Mesenchymal stem cell (in vitro differentiated cells and primary cell): Measurements from ENCODE around the gene IPO8.

Experiments used
- DNase-seq: peaks from one replicate; pipeline ENCODE4 v3.0.0-alpha.2; 2013
- H2AFZ ChIP-seq: one replicate; pipeline ENCODE4 v1.6.1; 2013; ENCODE audit warnings: low read depth, mild to moderate bottlenecking, control low read depth, inconsistent platforms, low read length, moderate library complexity
- H2AK5ac ChIP-seq: 2 replicates; pipeline ENCODE4 v1.6.1; 2013; ENCODE audit warnings: low read length, moderate library complexity, mild to moderate bottlenecking, inconsistent platforms; ENCODE audit not compliant: severe bottlenecking
- H2BK120ac ChIP-seq: one replicate; pipeline ENCODE4 v1.6.1; 2013; ENCODE audit warnings: low read depth, mild to moderate bottlenecking, inconsistent platforms, low read length, moderate library complexity
- H2BK12ac ChIP-seq, 2 experiments: one replicate each; pipeline ENCODE4 v1.6.1; 2013; ENCODE audit warnings: inconsistent platforms in 2 of 2, low read length in 2 of 2, mild to moderate bottlenecking in 2 of 2, moderate library complexity in 2 of 2, control low read depth in 1 of 2
- H2BK15ac ChIP-seq: one replicate; pipeline ENCODE4 v1.6.1; 2013; ENCODE audit warnings: mild to moderate bottlenecking, low read depth, inconsistent platforms; ENCODE audit not compliant: poor library complexity, severe bottlenecking
- H2BK5ac ChIP-seq: 2 replicates; pipeline ENCODE4 v1.6.1; 2013; ENCODE audit warnings: low read depth, mild to moderate bottlenecking, low read length, control low read depth, inconsistent platforms; ENCODE audit not compliant: poor library complexity, severe bottlenecking
- H3K14ac ChIP-seq, 2 experiments: one replicate each; pipeline ENCODE4 v1.6.1; 2013; ENCODE audit warnings: inconsistent platforms in 2 of 2, low read length in 2 of 2, control low read depth in 1 of 2, mild to moderate bottlenecking in 1 of 2, moderate library complexity in 1 of 2
- H3K18ac ChIP-seq, 2 experiments: one replicate each; pipeline ENCODE4 v1.6.1; 2013; ENCODE audit warnings: inconsistent platforms in 2 of 2, low read length in 2 of 2, control low read depth in 1 of 2, low read depth in 1 of 2, mild to moderate bottlenecking in 1 of 2
- H3K23ac ChIP-seq, 2 experiments: one replicate each; pipeline ENCODE4 v1.6.1; 2013; ENCODE audit warnings: inconsistent platforms in 2 of 2, low read length in 2 of 2, mild to moderate bottlenecking in 2 of 2, moderate library complexity in 2 of 2, control low read depth in 1 of 2
- H3K27ac ChIP-seq: 2 replicates; pipeline ENCODE4 v1.5.1; 2013; ENCODE audit warnings: mild to moderate bottlenecking, moderate library complexity, low read length, control low read depth, inconsistent platforms; ENCODE audit not compliant: poor library complexity, severe bottlenecking
- H3K27me3 ChIP-seq, 2 experiments: 2 replicates each; pipeline versions ENCODE4 v1.6.1 to v1.7.0; 2013; ENCODE audit warnings: low read length in 2 of 2, mild to moderate bottlenecking in 2 of 2, moderate library complexity in 2 of 2, control low read depth in 1 of 2, inconsistent platforms in 1 of 2; ENCODE audit not compliant: control insufficient read depth in 1 of 2, insufficient read depth in 1 of 2
- H3K36me3 ChIP-seq, 2 experiments: 2 replicates each; pipeline versions ENCODE4 v1.6.1 to v1.7.0; 2013; ENCODE audit warnings: low read length in 2 of 2, control low read depth in 1 of 2, inconsistent platforms in 1 of 2, low read depth in 1 of 2, mild to moderate bottlenecking in 1 of 2; ENCODE audit not compliant: insufficient read depth in 2 of 2, control insufficient read depth in 1 of 2
- H3K4ac ChIP-seq, 2 experiments: one replicate each; pipeline ENCODE4 v1.6.1; 2013; ENCODE audit warnings: inconsistent platforms in 2 of 2, low read length in 2 of 2, mild to moderate bottlenecking in 2 of 2, moderate library complexity in 2 of 2, control low read depth in 1 of 2, low read depth in 1 of 2
- H3K4me1 ChIP-seq: 2 replicates; pipeline ENCODE4 v1.6.1; 2013; ENCODE audit warnings: low read depth, low read length, control low read depth; ENCODE audit not compliant: control insufficient read depth, insufficient read depth
- H3K4me2 ChIP-seq: 2 replicates; pipeline ENCODE4 v1.6.1; 2013; ENCODE audit warnings: low read length, mild to moderate bottlenecking, inconsistent platforms; ENCODE audit not compliant: poor library complexity, severe bottlenecking
- H3K4me3 ChIP-seq, 2 experiments: 2 replicates each; pipeline versions ENCODE4 v1.5.1 to v1.7.0; 2013; ENCODE audit warnings: low read length in 2 of 2, mild to moderate bottlenecking in 2 of 2, control low read depth in 1 of 2, low read depth in 1 of 2; ENCODE audit not compliant: insufficient read depth in 1 of 2
- H3K79me1 ChIP-seq: replicated peaks from 2 replicates; pipeline ENCODE4 v1.6.1; 2013; ENCODE audit warnings: mild to moderate bottlenecking, control low read depth, low read length, inconsistent platforms; ENCODE audit not compliant: poor library complexity, severe bottlenecking
- H3K9ac ChIP-seq: 2 replicates; pipeline ENCODE4 v1.7.0; 2013; ENCODE audit warnings: mild to moderate bottlenecking, low read length, moderate library complexity
- H3K9me3 ChIP-seq: 2 replicates; pipeline ENCODE4 v1.7.0; 2013; ENCODE audit warnings: mild to moderate bottlenecking, low read length; ENCODE audit not compliant: control insufficient read depth
- H4K8ac ChIP-seq: one replicate; pipeline ENCODE4 v1.6.1; 2013; ENCODE audit warnings: inconsistent platforms, mild to moderate bottlenecking, low read length, moderate library complexity
- H4K91ac ChIP-seq: one replicate; pipeline ENCODE4 v1.6.1; 2013; ENCODE audit warnings: mild to moderate bottlenecking, low read length, inconsistent platforms
- WGBS: methylation state at CpG from one replicate; pipeline ENCODE4 v1.1.7; 2013; ENCODE audit warnings: mixed read lengths; 5-methylcytosine and 5-hydroxymethylcytosine counted together

The IPO8 gene

DNA sequence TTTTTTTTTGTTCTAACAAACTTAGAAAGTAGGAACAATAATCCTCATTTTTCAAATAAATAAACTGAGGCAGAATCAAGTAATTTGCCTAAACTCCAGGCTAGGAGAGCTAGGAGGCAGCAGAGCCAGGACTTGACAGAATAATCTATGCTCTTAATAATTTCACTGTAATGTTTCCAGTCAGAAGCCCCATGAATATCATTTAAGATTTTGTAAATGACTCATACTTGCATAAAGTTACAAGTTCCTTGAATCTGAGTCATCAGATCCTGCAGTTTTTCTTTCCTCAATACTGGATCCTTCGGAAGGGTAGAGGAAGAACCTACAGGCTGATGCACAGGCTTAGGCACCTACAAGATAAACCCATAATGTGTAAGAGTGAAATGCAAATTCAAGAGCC is 30.1 kb upstream of the IPO8 start:
- no peak overlapping the region for H2BK5ac ChIP-seq
- WGBS, result no CpG with 5 or more reads among the region's 1 CpG
- H3K23ac ChIP-seq, result no peak overlapping the region

DNA sequence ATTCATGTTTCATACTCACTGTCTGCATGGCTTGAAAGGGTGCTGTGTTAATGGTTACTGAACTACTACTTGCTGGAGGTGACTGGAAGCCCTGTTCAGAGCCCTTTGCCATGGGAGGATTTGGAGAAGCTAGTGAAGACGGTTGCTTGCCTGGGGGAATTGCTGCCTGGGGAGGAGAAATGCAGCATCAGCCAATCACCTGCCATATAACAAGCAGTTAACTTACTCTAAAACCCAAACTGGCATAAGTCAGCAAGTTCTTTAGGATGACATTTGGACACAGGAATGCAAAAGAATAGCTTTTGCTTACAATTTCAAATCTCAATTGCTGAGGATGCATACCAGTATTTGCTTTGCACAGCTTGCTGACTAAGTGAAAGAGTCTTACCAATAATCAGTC is 23.4 kb upstream of the IPO8 start:
- DNase-seq, result peak; percentile 67
- no peak overlapping the region for H3K9ac ChIP-seq

More for the DNA sequence above, 30.1 kb upstream of the IPO8 start:
- DNase-seq, result peak; percentile 73
- no peak overlapping the region for H3K4me2 ChIP-seq
- H3K18ac ChIP-seq, result no peak overlapping the region
- no peak overlapping the region for H4K8ac ChIP-seq
- no peak overlapping the region for H3K14ac ChIP-seq
- H2AFZ ChIP-seq, result no peak overlapping the region
- peaks cover 0 to 63% of the 10 kb centered on the region in 2 experiments for H3K36me3 ChIP-seq
- no peak overlapping the region for H3K4ac ChIP-seq
- H2BK12ac ChIP-seq, result no peak overlapping the region
- peak overlapping the region; percentile 47 for H3K27ac ChIP-seq
- H4K91ac ChIP-seq, result no peak overlapping the region
- H2BK120ac ChIP-seq, result no peak overlapping the region
- H3K27me3 ChIP-seq, result no peaks in the 10 kb centered on the region
- H3K4me3 ChIP-seq, result peak overlapping the region in 1 of 2 experiments; percentile 13
- peaks cover 6% of the 10 kb centered on the region for H3K79me1 ChIP-seq
- H3K9ac ChIP-seq, result peak overlapping the region; percentile 64
- H2BK15ac ChIP-seq, result no peak overlapping the region
- H3K4me1 ChIP-seq, result peaks cover 1% of the 10 kb centered on the region
- H3K9me3 ChIP-seq, result no peaks in the 10 kb centered on the region
- H2AK5ac ChIP-seq, result no peak overlapping the region

DNA sequence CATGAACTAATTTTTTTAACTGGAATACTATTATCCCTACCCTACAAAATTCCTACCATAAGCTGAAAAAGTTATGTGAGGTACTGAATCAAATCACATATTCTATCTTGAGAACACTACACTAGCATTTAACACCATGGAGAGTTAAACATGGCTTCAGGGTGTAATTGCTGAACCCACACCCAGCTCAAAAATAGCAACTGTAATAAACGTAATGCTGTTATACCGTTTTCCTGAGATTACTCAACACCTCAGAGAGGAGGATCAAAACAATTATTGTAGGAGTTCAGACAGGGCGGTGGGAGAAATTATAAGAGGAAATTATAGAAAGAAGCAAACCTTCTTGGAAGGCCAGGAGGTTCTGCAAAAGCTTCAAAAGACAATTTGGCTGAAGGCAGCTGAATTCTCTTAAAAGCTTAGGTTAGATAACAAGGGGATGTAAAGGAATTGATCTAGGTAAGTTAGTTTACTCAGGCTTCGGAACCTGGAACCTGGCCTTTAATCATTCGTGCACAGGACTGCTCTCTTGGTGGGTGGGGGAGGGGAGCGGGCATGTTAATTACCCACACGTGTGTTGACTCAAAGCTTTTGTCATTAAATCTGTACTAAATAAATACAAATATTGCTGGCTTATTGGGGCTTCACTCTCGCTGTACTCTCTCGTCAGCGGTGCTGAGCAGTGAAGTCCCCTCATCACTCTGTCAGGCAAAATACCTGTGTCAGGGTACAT is 12.1 kb upstream of the IPO8 start:
- WGBS, result 96% methylated on average over 9 of the region's 10 CpGs

More for the DNA sequence above, 23.4 kb upstream of the IPO8 start:
- no CpG with 5 or more reads among the region's 1 CpG for WGBS
- no peak overlapping the region for H2AFZ ChIP-seq
- no peaks in the 10 kb centered on the region for H3K27me3 ChIP-seq
- H2BK120ac ChIP-seq, result no peak overlapping the region
- no peak overlapping the region for H3K18ac ChIP-seq
- H4K8ac ChIP-seq, result no peak overlapping the region
- H3K14ac ChIP-seq, result no peak overlapping the region
- H4K91ac ChIP-seq, result no peak overlapping the region
- peaks cover 2 to 86% of the 10 kb centered on the region in 2 experiments for H3K36me3 ChIP-seq
- no peak overlapping the region for H3K4me3 ChIP-seq
- no peak overlapping the region for H3K23ac ChIP-seq
- no peak overlapping the region for H3K4me2 ChIP-seq
- peak overlapping the region; percentile 81 for H3K27ac ChIP-seq
- H2BK15ac ChIP-seq, result no peak overlapping the region
- H2BK12ac ChIP-seq, result no peak overlapping the region
- H3K4me1 ChIP-seq, result peaks cover 3% of the 10 kb centered on the region
- H3K79me1 ChIP-seq, result peaks cover 5% of the 10 kb centered on the region
- no peak overlapping the region for H2AK5ac ChIP-seq
- H2BK5ac ChIP-seq, result no peak overlapping the region
- H3K4ac ChIP-seq, result no peak overlapping the region
- H3K9me3 ChIP-seq, result no peaks in the 10 kb centered on the region

DNA sequence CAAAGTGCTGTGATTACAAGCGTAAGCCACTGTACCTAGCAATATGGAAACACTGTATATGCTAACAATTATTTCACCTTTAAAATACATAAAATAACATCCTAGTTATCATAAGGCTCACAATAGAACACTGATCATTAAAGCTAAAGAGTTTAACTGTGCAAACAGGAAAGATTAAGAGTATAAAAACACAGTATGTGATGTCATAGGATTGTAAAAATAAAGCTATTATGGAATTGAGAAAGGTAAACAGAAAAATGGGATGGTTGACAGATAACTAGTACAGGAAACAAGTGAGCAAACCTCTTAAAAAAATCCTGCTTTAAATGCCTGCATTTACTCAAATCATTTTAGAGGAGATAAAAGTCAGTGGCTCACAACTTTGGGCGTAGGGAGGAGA is 10.8 kb upstream of the IPO8 start:
- H3K4me1 ChIP-seq, result no peaks in the 10 kb centered on the region
- no peak overlapping the region for H4K91ac ChIP-seq
- DNase-seq, result no peak
- H3K14ac ChIP-seq, result no peak overlapping the region
- H3K27ac ChIP-seq, result no peak overlapping the region
- H3K79me1 ChIP-seq, result peaks cover 2% of the 10 kb centered on the region
- no peak overlapping the region for H3K9ac ChIP-seq
- no peak overlapping the region for H3K23ac ChIP-seq
- H2AFZ ChIP-seq, result no peak overlapping the region
- H4K8ac ChIP-seq, result no peak overlapping the region
- 100% methylated on average over 1 of the region's 2 CpGs for WGBS
- H2BK15ac ChIP-seq, result no peak overlapping the region
- H3K4ac ChIP-seq, result no peak overlapping the region
- H2AK5ac ChIP-seq, result no peak overlapping the region
- no peak overlapping the region for H3K4me2 ChIP-seq
- no peaks in the 10 kb centered on the region for H3K27me3 ChIP-seq
- H3K36me3 ChIP-seq, result peaks cover 6 to 28% of the 10 kb centered on the region in 2 experiments
- no peak overlapping the region for H2BK120ac ChIP-seq
- no peaks in the 10 kb centered on the region for H3K9me3 ChIP-seq
- H2BK5ac ChIP-seq, result no peak overlapping the region
- no peak overlapping the region for H2BK12ac ChIP-seq
- H3K18ac ChIP-seq, result no peak overlapping the region
- no peak overlapping the region for H3K4me3 ChIP-seq

More for the DNA sequence above, 12.1 kb upstream of the IPO8 start:
- Histone ChIP-seq H4K8ac (no peak overlapping the region), H2BK15ac (no peak overlapping the region), H2AFZ (no peak overlapping the region), H2BK12ac (no peak overlapping the region), H3K14ac (no peak overlapping the region), H3K9me3 (no peaks in the 10 kb centered on the region), H3K18ac (no peak overlapping the region), H3K79me1 (peaks cover 2% of the 10 kb centered on the region), H3K9ac (no peak overlapping the region), H3K4me1 (no peaks in the 10 kb centered on the region), H3K36me3 (peaks cover 9 to 40% of the 10 kb centered on the region in 2 experiments), H3K4me3 (no peak overlapping the region), H2AK5ac (no peak overlapping the region), H3K4ac (no peak overlapping the region), H3K4me2 (no peak overlapping the region), H2BK120ac (no peak overlapping the region), H3K23ac (no peak overlapping the region), H2BK5ac (no peak overlapping the region), H3K27ac (no peak overlapping the region), H4K91ac (no peak overlapping the region), H3K27me3 (no peaks in the 10 kb centered on the region)
- DNase-seq, result no peak
